Progenitor cell of endocrine pancreas (in vitro differentiated cells): ENCODE results near the gene DOLPP1. TPM values are rescaled to one million over a fixed set of nuclear protein-coding genes. Genes with fewer than 3 reads are reported as not detected.
A peak's percentile ranks its signal among the peaks of the same experiment; 100 is the strongest.

Experiments
- DNase-seq: peaks from one replicate; pipeline ENCODE4 v3.0.0; 2021; ENCODE audit warnings: low spot score; ENCODE audit not compliant: unreplicated experiment
- H3K27ac Mint-ChIP-seq: 2 replicates; pipeline ENCODE4 v1.8.0; 2021; ENCODE audit warnings: mild to moderate bottlenecking, moderate library complexity, mixed read lengths
- H3K27me3 Mint-ChIP-seq: 2 replicates; pipeline ENCODE4 v1.8.0; 2021; ENCODE audit warnings: mixed read lengths
- H3K36me3 Mint-ChIP-seq: 2 replicates; pipeline ENCODE4 v1.8.0; 2022; ENCODE audit warnings: mixed read lengths; ENCODE audit not compliant: insufficient read depth
- H3K4me1 Mint-ChIP-seq: 2 replicates; pipeline ENCODE4 v1.8.0; 2021; ENCODE audit warnings: low read depth, mixed read lengths
- H3K4me3 Mint-ChIP-seq: 2 replicates; pipeline ENCODE4 v1.8.0; 2021; ENCODE audit warnings: low read depth, mild to moderate bottlenecking, moderate library complexity, mixed read lengths
- H3K9me3 Mint-ChIP-seq: 2 replicates; pipeline ENCODE4 v1.8.0; 2021; ENCODE audit warnings: low read depth, mixed read lengths
- CTCF ChIP-seq: fragments of 200-600 bp; sonication (generic); IDR thresholded peaks from one replicate; pipeline ENCODE4 v1.5.0; 2021; ENCODE audit warnings: antibody characterized with exemption, mild to moderate bottlenecking; ENCODE audit not compliant: unreplicated experiment
- total RNA-seq: library from RNA; stranded (reverse); gene quantifications from 2 replicates; pipeline ENCODE4 v1.2.1, GENCODE V29; 2021

DOLPP1 gene
- total RNA-seq, 1 donor from 2014 or later, result 29.3 TPM

DNA sequence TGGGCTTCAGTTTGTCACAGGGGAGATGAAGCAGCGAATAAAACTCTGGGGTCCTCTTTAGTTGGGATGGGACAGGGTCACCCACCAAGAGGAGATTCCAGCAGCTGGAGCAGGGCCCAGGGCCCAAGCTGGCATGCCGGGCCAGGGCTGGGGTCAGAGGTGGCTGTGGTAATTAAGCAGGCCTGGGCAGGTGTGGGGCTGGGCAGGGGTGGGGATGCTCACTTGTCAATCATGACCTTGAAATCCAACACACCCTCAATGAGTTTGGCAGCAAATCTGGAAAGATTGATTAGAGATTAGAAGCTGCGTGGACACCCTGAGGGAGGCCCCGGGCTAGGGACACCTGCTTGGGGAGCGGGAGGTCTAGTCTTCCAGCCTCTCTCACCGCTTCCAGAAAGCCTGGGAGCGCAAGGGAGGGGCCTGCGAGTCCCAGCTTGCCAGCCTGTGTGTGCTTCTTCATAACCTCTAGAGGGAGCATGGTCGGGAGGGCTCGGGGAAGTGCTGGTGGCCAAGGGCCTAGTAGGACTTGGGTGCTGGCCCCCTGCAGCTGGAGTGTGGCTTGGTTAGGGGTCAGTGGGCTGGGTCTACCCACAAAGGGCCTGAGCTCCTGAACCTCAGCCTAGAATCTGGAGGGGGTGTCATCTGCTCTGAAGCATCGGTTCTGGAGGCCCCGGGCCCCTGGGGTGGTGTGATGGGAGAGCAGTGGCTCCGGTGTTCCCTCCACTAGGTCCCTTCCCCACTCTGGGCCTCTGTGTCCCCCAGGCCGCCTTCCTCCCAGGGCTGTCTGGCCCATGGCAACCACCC lies 22.1 kb downstream of the DOLPP1 start:
- no peak for DNase-seq
- H3K36me3 Mint-ChIP-seq, result peaks cover 2% of the 10 kb centered on the region
- H3K4me3 Mint-ChIP-seq, result no peak overlapping the region
- no peak overlapping the region for H3K27ac Mint-ChIP-seq
- H3K27me3 Mint-ChIP-seq, result peaks cover 4% of the 10 kb centered on the region
- no peaks in the 10 kb centered on the region for H3K9me3 Mint-ChIP-seq
- H3K4me1 Mint-ChIP-seq, result peaks cover 8% of the 10 kb centered on the region
- TF ChIP-seq CTCF, result peak; percentile 62

GRCh38 chr9:129103595-129103965 lies 22.7 kb downstream of the DOLPP1 start:
- Mint-ChIP-seq H3K27ac (no peak overlapping the region), H3K36me3 (peaks cover 1% of the 10 kb centered on the region), H3K4me3 (no peak overlapping the region), H3K27me3 (peaks cover 5% of the 10 kb centered on the region), H3K9me3 (no peaks in the 10 kb centered on the region), H3K4me1 (peaks cover 8% of the 10 kb centered on the region)
- TF ChIP-seq CTCF, result no peak
- no peak for DNase-seq

GRCh38 chr9:129104051-129104450 lies 23.1 kb downstream of the DOLPP1 start:
- Mint-ChIP-seq H3K4me3 (no peak overlapping the region), H3K4me1 (peaks cover 8% of the 10 kb centered on the region), H3K9me3 (no peaks in the 10 kb centered on the region), H3K27ac (no peak overlapping the region), H3K36me3 (peaks cover 1% of the 10 kb centered on the region), H3K27me3 (peaks cover 9% of the 10 kb centered on the region)
- no peak for TF ChIP-seq CTCF
- DNase-seq, result no peak

GRCh38 chr9:129105857-129106694 lies 25.2 kb downstream of the DOLPP1 start:
- Mint-ChIP-seq H3K27me3 (peaks cover 15% of the 10 kb centered on the region), H3K9me3 (no peaks in the 10 kb centered on the region), H3K4me1 (peaks cover 8% of the 10 kb centered on the region), H3K4me3 (no peak overlapping the region), H3K36me3 (peaks cover 1% of the 10 kb centered on the region), H3K27ac (peak overlapping the region; percentile 69)
- no peak for DNase-seq
- no peak for TF ChIP-seq CTCF

DNA sequence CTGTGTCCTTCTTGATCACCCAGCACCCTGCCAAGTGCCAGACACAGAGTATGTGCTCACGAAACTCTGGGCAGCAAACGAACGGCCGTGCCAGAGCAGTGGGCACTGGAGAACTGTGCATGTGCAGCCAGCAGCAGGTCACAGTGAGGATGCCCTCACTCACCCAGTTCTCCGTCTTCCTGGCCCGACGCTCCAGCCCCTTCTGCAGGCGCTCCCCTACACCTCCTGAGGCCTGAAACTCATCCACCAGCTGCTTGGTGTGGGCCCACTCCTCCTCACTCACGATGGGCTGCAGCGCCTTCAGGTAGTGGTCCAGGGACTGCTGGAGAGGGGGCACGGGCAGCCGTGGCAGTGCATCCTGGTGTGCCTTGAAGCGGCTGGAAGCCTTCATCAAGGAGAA lies 26.7 kb downstream of the DOLPP1 start:
- no peak for DNase-seq
- Mint-ChIP-seq H3K27me3 (peaks cover 11% of the 10 kb centered on the region), H3K27ac (no peak overlapping the region), H3K36me3 (peaks cover 1% of the 10 kb centered on the region), H3K4me3 (peak overlapping the region; percentile 29), H3K9me3 (no peaks in the 10 kb centered on the region), H3K4me1 (peaks cover 11% of the 10 kb centered on the region)
- no peak for TF ChIP-seq CTCF
